ENCODE measurements around the gene RNF144A. TPM values are rescaled to one million over a fixed set of nuclear protein-coding genes. Genes with fewer than 3 reads are reported as not detected.

Gene RNF144A
- total and polyA plus RNA-seq, 2 of the 13 experiments (the other 11 are each of a cell fraction or from before 2014, with no cell fraction given): 13.9 to 16.5 TPM

DNA sequence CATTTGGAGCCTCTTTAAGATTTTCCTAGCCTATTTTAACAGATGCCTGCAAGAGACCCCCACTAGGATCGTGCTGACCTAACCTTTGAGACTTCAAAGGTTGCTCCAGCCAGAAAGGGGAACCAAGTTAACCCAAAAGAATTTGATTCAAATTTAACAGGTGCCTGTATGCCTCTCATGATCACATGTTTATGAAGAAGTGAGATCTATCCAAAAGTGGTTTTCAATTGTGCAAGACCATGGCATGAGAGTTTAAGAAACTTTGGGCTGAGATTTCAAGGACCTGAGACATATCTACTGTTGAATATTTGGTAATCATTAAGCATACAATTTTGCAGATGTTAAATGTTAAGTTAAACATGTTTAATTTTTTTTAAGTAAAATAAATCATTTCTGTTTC lies 40.9 kb upstream of the RNF144A start:
- no peak for ATAC-seq
- whole genome bisulfite sequencing (ENCODE audit: low lambda C conversion rate): 0% methylated on average over 1 of the region's 1 CpG
- intact Hi-C loops (cut with micrococcal nuclease; ENCODE audit: unreplicated experiment) (no loop called here), in situ Hi-C loops (cut with HindIII; ENCODE audit: extremely low pct_ligation_motif_present, low pct_unique_long_range_greater_than_20kb) (no loop called here)
- H3K27me3 ChIP-seq (ENCODE audit: control insufficient read depth in 1 of 2, insufficient read depth in 2 of 2, low read length in 2 of 2): peaks cover 0 to 28% of the 10 kb centered on the region in 2 experiments; a peak in 2 of 5 replicates
- no peak for DNase-seq (ENCODE audit: low spot score)
- no peak overlapping the region for H3K9ac ChIP-seq (ENCODE audit: insufficient read depth, low read depth, low read length)
- H3K4me3 ChIP-seq (replicated peaks in 1 of 3; ENCODE audit: insufficient read depth in 1 of 3, low read depth in 2 of 3, low read length in 3 of 3): no peak overlapping the region
- peaks cover 10% of the 10 kb centered on the region; the same call in 1 of the 2 replicates for H3K4me1 ChIP-seq (ENCODE audit: insufficient read depth, low read length)
- no TSS peak for BruUV-seq (replicated peaks)
- H2AFZ ChIP-seq (ENCODE audit: low read length): no peak overlapping the region
- H4K20me1 ChIP-seq (ENCODE audit: insufficient read depth, low read length): no peaks in the 10 kb centered on the region
- ChIA-PET POLR2A (no interaction called here), CTCF (ENCODE audit: low intra/inter-chr PET ratio, low total read pairs) (no interaction called here)
- H3K27ac ChIP-seq (ENCODE audit: extremely low read length, insufficient read depth, low read length): no peak overlapping the region
- TF ChIP-seq ZNF556 (CRISPR knock-in tag; IDR thresholded peaks at IDR 0.05; ENCODE audit: borderline replicate concordance) (no peak), ZNF432 (CRISPR knock-in tag; IDR thresholded peaks at IDR 0.05; ENCODE audit: borderline replicate concordance) (no peak), ZNF101 (CRISPR knock-in tag; IDR thresholded peaks at IDR 0.05; ENCODE audit: borderline replicate concordance, low read depth) (no peak), EP300 (IDR thresholded peaks at IDR 0.05; ENCODE audit: low read depth in 2 of 2, low read length in 2 of 2) (no peak), EP300 (CRISPR knock-in tag; IDR thresholded peaks at IDR 0.05; ENCODE audit: borderline replicate concordance) (no peak), ZNF678 (CRISPR knock-in tag; IDR thresholded peaks at IDR 0.05) (no peak)
- TF ChIP-seq, protein P1, sequence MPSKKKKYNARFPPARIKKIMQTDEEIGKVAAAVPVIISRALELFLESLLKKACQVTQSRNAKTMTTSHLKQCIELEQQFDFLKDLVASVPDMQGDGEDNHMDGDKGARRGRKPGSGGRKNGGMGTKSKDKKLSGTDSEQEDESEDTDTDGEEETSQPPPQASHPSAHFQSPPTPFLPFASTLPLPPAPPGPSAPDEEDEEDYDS (CRISPR knock-in tag; IDR thresholded peaks at IDR 0.05): no peak
- TF ChIP-seq, protein P2, sequence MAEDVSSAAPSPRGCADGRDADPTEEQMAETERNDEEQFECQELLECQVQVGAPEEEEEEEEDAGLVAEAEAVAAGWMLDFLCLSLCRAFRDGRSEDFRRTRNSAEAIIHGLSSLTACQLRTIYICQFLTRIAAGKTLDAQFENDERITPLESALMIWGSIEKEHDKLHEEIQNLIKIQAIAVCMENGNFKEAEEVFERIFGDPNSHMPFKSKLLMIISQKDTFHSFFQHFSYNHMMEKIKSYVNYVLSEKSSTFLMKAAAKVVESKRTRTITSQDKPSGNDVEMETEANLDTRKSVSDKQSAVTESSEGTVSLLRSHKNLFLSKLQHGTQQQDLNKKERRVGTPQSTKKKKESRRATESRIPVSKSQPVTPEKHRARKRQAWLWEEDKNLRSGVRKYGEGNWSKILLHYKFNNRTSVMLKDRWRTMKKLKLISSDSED (CRISPR knock-in tag; IDR thresholded peaks at IDR 0.05): no peak
- no peak overlapping the region for H3K4me2 ChIP-seq (ENCODE audit: low read depth, low read length)
- FAIRE-seq: no peak
- no peaks in the 10 kb centered on the region for H3K79me2 ChIP-seq (ENCODE audit: insufficient read depth, low read length)
- H3K36me3 ChIP-seq (replicated peaks in 1 of 2; ENCODE audit: control insufficient read depth in 1 of 2, insufficient read depth in 2 of 2, low read length in 2 of 2): no peaks in the 10 kb centered on the region
- no peaks in the 10 kb centered on the region for H3K9me3 ChIP-seq (ENCODE audit: low read length)

All from HepG2 (cell line).